DMS 273 (cell line): Measurements from ENCODE around the gene GRHL3.
A peak's percentile ranks its signal among the peaks of the same experiment; 100 is the strongest.
"Not testable (repeated sequence)": the region's sequence is repeated elsewhere in the genome, so short reads cannot be mapped to it uniquely, and the experiment has no call there.

Source experiments
- DNase-seq: peaks from one replicate; lab custom pipeline; 2025; ENCODE audit not compliant: unreplicated experiment; lab: John Stamatoyannopoulos, UW

The GRHL3 gene

GRCh38 chr1:24319312-24319863 lies at the start of gene GRHL3:
TSS of gene GRHL3 (plus strand) at chr1:24319357. CDS start at chr1:24319552, 195 bp downstream.
- peak; percentile 47 for DNase-seq

- not testable (repeated sequence) for DNase-seq
Observed at GRCh38 chr1:24274203-24275103, 44.7 kb upstream of the GRHL3 start.

GRCh38 chr1:24275104-24275410 lies 44.1 kb upstream of the GRHL3 start:
- no peak for DNase-seq

- DNase-seq: no peak
Observed at GRCh38 chr1:24275510-24275909, 43.6 kb upstream of the GRHL3 start.

GRCh38 chr1:24276791-24277190 lies 42.4 kb upstream of the GRHL3 start:
- no peak for DNase-seq

GRCh38 chr1:24277420-24278169 lies 41.6 kb upstream of the GRHL3 start:
- DNase-seq: peak; percentile 21

GRCh38 chr1:24278726-24279125 lies 40.4 kb upstream of the GRHL3 start:
- no peak for DNase-seq

- no peak for DNase-seq
Observed at GRCh38 chr1:24279590-24280232, 39.4 kb upstream of the GRHL3 start.

GRCh38 chr1:24281591-24281990 lies 37.6 kb upstream of the GRHL3 start:
- no peak for DNase-seq

- no peak for DNase-seq
Observed at GRCh38 chr1:24282491-24282890, 36.7 kb upstream of the GRHL3 start.

- peak; percentile 49 for DNase-seq
Observed at GRCh38 chr1:24283326-24284155, 35.6 kb upstream of the GRHL3 start.

GRCh38 chr1:24284156-24284471 lies 35.0 kb upstream of the GRHL3 start:
- no peak for DNase-seq

GRCh38 chr1:24285231-24285630 lies 33.9 kb upstream of the GRHL3 start:
- DNase-seq: peak; percentile 46

- DNase-seq: no peak
Observed at GRCh38 chr1:24286246-24287010, 32.7 kb upstream of the GRHL3 start.

- not testable (repeated sequence) for DNase-seq
Observed at GRCh38 chr1:24287779-24288178, 31.4 kb upstream of the GRHL3 start.

GRCh38 chr1:24288479-24288878 lies 30.7 kb upstream of the GRHL3 start:
- no peak for DNase-seq

GRCh38 chr1:24289937-24290595 lies 29.1 kb upstream of the GRHL3 start:
- DNase-seq: peak; percentile 97

GRCh38 chr1:24290933-24291487 lies 28.1 kb upstream of the GRHL3 start:
- DNase-seq: no peak

GRCh38 chr1:24292103-24292502 lies 27.1 kb upstream of the GRHL3 start:
- DNase-seq: no peak
